ENCODE data around the gene MOK. TPM values are rescaled to one million over a fixed set of nuclear protein-coding genes. Genes with fewer than 3 reads are reported as not detected.

The MOK gene
- polyA plus RNA-seq, 3 donors: 8.7 to 19.7 (median 18.7) TPM

- 69 to 88% (median 72%) methylated on average over 7 of the region's 7 CpGs for WGBS, 3 donors
Measured at GRCh38 chr14:102180248-102180998, 124.5 kb downstream of the MOK start.

More at GRCh38 chr14:102180248-102180998, 124.5 kb downstream of the MOK start:
- no peak overlapping the region for H3K27ac ChIP-seq (ENCODE audit: low read depth, low read length)

Other genes with a start within 250 kb of the MOK start
- gene HSP90AA1, start 218.1 kb downstream of the MOK start, polyA plus RNA-seq: 100 to 1,000 TPM; 140 to 355 (median 298) TPM
- gene WDR20, start 165.3 kb downstream of the MOK start, polyA plus RNA-seq: 10 to 100 TPM in 1 of 3 donors, 1 to 10 TPM in 2; 6.8 to 17.8 (median 8.8) TPM
- 10 to 100 TPM in 1 of 3 donors, 1 to 10 TPM in 2; 5.6 to 10.0 (median 6.6) TPM for gene ZNF839, start 14.6 kb upstream of the MOK start, polyA plus RNA-seq
- 10 to 100 TPM; 36.9 to 46.3 (median 41.6) TPM for gene CINP, start 57.7 kb upstream of the MOK start, polyA plus RNA-seq
- gene TECPR2, start 57.8 kb upstream of the MOK start, polyA plus RNA-seq: 1 to 10 TPM; 3.3 to 6.1 (median 5.9) TPM
- 10 to 100 TPM in 1 of 3 donors, 1 to 10 TPM in 2; 4.4 to 16.5 (median 7.4) TPM for gene ANKRD9, start 204.6 kb upstream of the MOK start, polyA plus RNA-seq